CD4-positive, CD25-positive, alpha-beta regulatory T cell (primary cell): Measurements from ENCODE around the gene STEAP1. TPM values are rescaled to one million over a fixed set of nuclear protein-coding genes. Genes with fewer than 3 reads are reported as not detected.

Source experiments
- ATAC-seq, 2 donors: fragments of 150-1000 bp; cut with Tn5 transposase; one replicate each; pipeline ENCODE4 v1.10.0; 2021; ENCODE audit warnings: low read depth in 2 of 2, moderate number of reproducible peaks in 2 of 2, moderate library complexity in 1 of 2
- DNase-seq, 3 donors: peaks; one replicate each; pipeline versions ENCODE4 v3.0.0 to v3.0.0-alpha.2; 2012 to 2022; ENCODE audit warnings: mixed read lengths in 1 of 3
- H3K27ac ChIP-seq: one replicate; pipeline ENCODE4 v1.7.0; 2013; ENCODE audit warnings: mild to moderate bottlenecking, low read length; ENCODE audit not compliant: insufficient read depth, poor library complexity, severe bottlenecking
- H3K27me3 ChIP-seq: one replicate; pipeline ENCODE4 v1.7.0; 2013; ENCODE audit warnings: low read length; ENCODE audit not compliant: control insufficient read depth, insufficient read depth
- H3K36me3 ChIP-seq: one replicate; pipeline ENCODE4 v1.7.0; 2013; ENCODE audit warnings: mild to moderate bottlenecking, low read length, moderate library complexity; ENCODE audit not compliant: control insufficient read depth, insufficient read depth
- H3K4me1 ChIP-seq: 2 replicates; pipeline ENCODE4 v1.7.0; 2013; ENCODE audit warnings: mild to moderate bottlenecking, low read length; ENCODE audit not compliant: insufficient read depth, control insufficient read depth, poor library complexity, severe bottlenecking
- H3K4me3 ChIP-seq: one replicate; pipeline ENCODE4 v1.7.0; 2013; ENCODE audit warnings: low read depth, mild to moderate bottlenecking, low read length, moderate library complexity
- H3K9me3 ChIP-seq, 2 experiments: 1 replicate in 1 of 2; 2 replicates in 1 of 2; pipeline ENCODE4 v1.7.0; 2013; ENCODE audit warnings: low read length in 2 of 2, mild to moderate bottlenecking in 1 of 2, moderate library complexity in 1 of 2; ENCODE audit not compliant: control insufficient read depth in 2 of 2
- H3K27ac Mint-ChIP-seq, 3 donors: one replicate each; pipeline ENCODE4 v1.8.0; 2020 to 2022; ENCODE audit warnings: mild to moderate bottlenecking in 3 of 3, mixed read lengths in 3 of 3, moderate library complexity in 2 of 3
- H3K27me3 Mint-ChIP-seq: one replicate; pipeline ENCODE4 v1.8.0; 2022; ENCODE audit warnings: mild to moderate bottlenecking, mixed read lengths
- H3K36me3 Mint-ChIP-seq: one replicate; pipeline ENCODE4 v1.8.0; 2020; ENCODE audit warnings: mixed read lengths
- H3K4me1 Mint-ChIP-seq, 4 donors: one replicate each; pipeline ENCODE4 v1.8.0; 2020 to 2022; ENCODE audit warnings: mixed read lengths in 4 of 4, mild to moderate bottlenecking in 1 of 4
- H3K4me3 Mint-ChIP-seq, 4 donors: one replicate each; pipeline ENCODE4 v1.8.0; 2020 to 2022; ENCODE audit warnings: mild to moderate bottlenecking in 4 of 4, mixed read lengths in 4 of 4, moderate library complexity in 3 of 4
- H3K9me3 Mint-ChIP-seq, 7 donors: one replicate each; pipeline ENCODE4 v1.8.0; 2020 to 2022; ENCODE audit warnings: mixed read lengths in 7 of 7, mild to moderate bottlenecking in 3 of 7, moderate library complexity in 2 of 7
- polyA plus RNA-seq, 4 donors: library from polyadenylated mRNA; unstranded; fragments of 300-500 nt; fragmentation: Illumina TruSeq; gene quantifications; one replicate each; pipeline ENCODE4 v1.2.3, GENCODE V29; 2021
- total RNA-seq: library from RNA; stranded (reverse); gene quantifications from one replicate; pipeline ENCODE4 v1.2.3, GENCODE V29; 2022

The STEAP1 gene
- total and polyA plus RNA-seq, 5 donors from 2014 or later, result not detected

GRCh38 chr7:90166153-90166552 is 11.9 kb downstream of the STEAP1 start:
- Mint-ChIP-seq H3K27me3 (peaks cover 6% of the 10 kb centered on the region), H3K4me3 (no peak overlapping the region), H3K4me1 (no peaks in the 10 kb centered on the region)

GRCh38 chr7:90167361-90167760 is 13.1 kb downstream of the STEAP1 start:
- peaks cover 6% of the 10 kb centered on the region for H3K27me3 Mint-ChIP-seq
- Histone ChIP-seq H3K9me3 (no peaks in the 10 kb centered on the region), H3K4me3 (no peak overlapping the region), H3K4me1 (no peaks in the 10 kb centered on the region), H3K36me3 (no peaks in the 10 kb centered on the region), H3K27ac (no peak overlapping the region), H3K27me3 (no peaks in the 10 kb centered on the region)
- H3K4me1 Mint-ChIP-seq, result no peaks in the 10 kb centered on the region
- H3K4me3 Mint-ChIP-seq, result no peak overlapping the region
- H3K36me3 Mint-ChIP-seq, result no peaks in the 10 kb centered on the region
- ATAC-seq (no peak), DNase-seq (no peak)
- no peak overlapping the region for H3K27ac Mint-ChIP-seq
- H3K9me3 Mint-ChIP-seq, result peaks cover 0 to 10% (median 4%) of the 10 kb centered on the region in 7 donors

More at GRCh38 chr7:90166153-90166552, 11.9 kb downstream of the STEAP1 start:
- ATAC-seq (no peak), DNase-seq (no peak)
- no peak overlapping the region for H3K27ac ChIP-seq
- no peaks in the 10 kb centered on the region for H3K4me1 ChIP-seq
- H3K36me3 Mint-ChIP-seq, result no peaks in the 10 kb centered on the region
- H3K27me3 ChIP-seq, result no peaks in the 10 kb centered on the region
- H3K9me3 Mint-ChIP-seq, result peaks cover 0 to 6% (median 2%) of the 10 kb centered on the region in 7 donors
- no peaks in the 10 kb centered on the region for H3K9me3 ChIP-seq
- H3K27ac Mint-ChIP-seq, result no peak overlapping the region
- no peaks in the 10 kb centered on the region for H3K36me3 ChIP-seq
- H3K4me3 ChIP-seq, result no peak overlapping the region

DNA sequence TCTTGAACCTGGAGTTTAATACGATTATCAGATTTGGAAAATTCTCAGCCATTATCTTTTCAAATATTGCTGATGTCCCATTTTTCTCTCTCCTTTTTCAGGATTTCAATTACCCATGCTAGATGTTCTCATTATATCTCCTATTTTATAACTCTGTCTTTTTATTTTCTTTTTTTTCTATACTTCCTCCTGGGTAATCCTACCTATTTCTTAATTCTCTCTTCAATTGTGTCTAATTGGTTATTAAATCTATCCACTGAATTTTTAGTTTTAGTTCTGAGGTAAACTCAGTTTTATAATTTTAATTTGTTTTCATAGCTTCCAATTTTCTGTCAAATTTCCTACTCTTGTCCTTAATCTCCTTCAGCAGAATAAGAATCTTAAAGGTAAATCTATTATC is 15.6 kb downstream of the STEAP1 start:
- peaks cover 6% of the 10 kb centered on the region for H3K27me3 Mint-ChIP-seq
- H3K4me3 Mint-ChIP-seq, result no peak overlapping the region
- no peaks in the 10 kb centered on the region for H3K4me1 Mint-ChIP-seq
- no peaks in the 10 kb centered on the region for H3K36me3 Mint-ChIP-seq
- Histone ChIP-seq H3K4me3 (no peak overlapping the region), H3K4me1 (no peaks in the 10 kb centered on the region), H3K9me3 (no peaks in the 10 kb centered on the region), H3K27ac (no peak overlapping the region), H3K36me3 (no peaks in the 10 kb centered on the region), H3K27me3 (no peaks in the 10 kb centered on the region)
- peaks cover 0 to 12% (median 4%) of the 10 kb centered on the region in 7 donors for H3K9me3 Mint-ChIP-seq
- DNase-seq (no peak), ATAC-seq (no peak)
- no peak overlapping the region for H3K27ac Mint-ChIP-seq

- no peak overlapping the region for H3K4me3 ChIP-seq
- no peak overlapping the region for H3K27ac ChIP-seq
- DNase-seq, result no peak
- H3K36me3 Mint-ChIP-seq, result no peaks in the 10 kb centered on the region
- no peaks in the 10 kb centered on the region for H3K4me1 ChIP-seq
- no peak overlapping the region for H3K4me3 Mint-ChIP-seq
- H3K9me3 ChIP-seq, result no peaks in the 10 kb centered on the region
- H3K4me1 Mint-ChIP-seq, result no peaks in the 10 kb centered on the region
- ATAC-seq, result no peak
- peaks cover 0 to 12% (median 4%) of the 10 kb centered on the region in 7 donors for H3K9me3 Mint-ChIP-seq
- H3K27me3 Mint-ChIP-seq, result peaks cover 6% of the 10 kb centered on the region
- H3K27me3 ChIP-seq, result no peaks in the 10 kb centered on the region
- H3K36me3 ChIP-seq, result no peaks in the 10 kb centered on the region
- H3K27ac Mint-ChIP-seq, result no peak overlapping the region
These were observed 17.9 kb downstream of the STEAP1 start for GRCh38 chr7:90172121-90172520.

DNA sequence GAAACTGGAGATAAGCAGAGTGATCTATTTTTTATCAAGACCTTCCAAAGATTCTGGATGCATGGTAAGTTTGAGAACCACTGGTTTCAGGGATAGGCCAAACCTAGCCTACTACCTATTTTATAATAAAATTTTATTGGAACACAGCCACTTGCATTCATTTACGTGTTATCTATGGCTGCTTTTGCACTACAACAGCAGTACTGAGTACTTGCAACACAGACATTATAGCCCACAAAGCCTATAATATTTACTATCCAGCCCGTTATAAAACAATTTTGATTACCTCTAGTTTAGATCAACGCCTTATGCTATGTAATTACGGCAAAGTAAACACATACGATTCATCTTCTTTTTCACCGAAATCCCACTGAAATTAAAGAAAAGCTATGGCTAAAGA is 18.4 kb downstream of the STEAP1 start:
- Mint-ChIP-seq H3K27ac (no peak overlapping the region), H3K36me3 (no peaks in the 10 kb centered on the region)
- H3K4me1 ChIP-seq, result no peaks in the 10 kb centered on the region

DNA sequence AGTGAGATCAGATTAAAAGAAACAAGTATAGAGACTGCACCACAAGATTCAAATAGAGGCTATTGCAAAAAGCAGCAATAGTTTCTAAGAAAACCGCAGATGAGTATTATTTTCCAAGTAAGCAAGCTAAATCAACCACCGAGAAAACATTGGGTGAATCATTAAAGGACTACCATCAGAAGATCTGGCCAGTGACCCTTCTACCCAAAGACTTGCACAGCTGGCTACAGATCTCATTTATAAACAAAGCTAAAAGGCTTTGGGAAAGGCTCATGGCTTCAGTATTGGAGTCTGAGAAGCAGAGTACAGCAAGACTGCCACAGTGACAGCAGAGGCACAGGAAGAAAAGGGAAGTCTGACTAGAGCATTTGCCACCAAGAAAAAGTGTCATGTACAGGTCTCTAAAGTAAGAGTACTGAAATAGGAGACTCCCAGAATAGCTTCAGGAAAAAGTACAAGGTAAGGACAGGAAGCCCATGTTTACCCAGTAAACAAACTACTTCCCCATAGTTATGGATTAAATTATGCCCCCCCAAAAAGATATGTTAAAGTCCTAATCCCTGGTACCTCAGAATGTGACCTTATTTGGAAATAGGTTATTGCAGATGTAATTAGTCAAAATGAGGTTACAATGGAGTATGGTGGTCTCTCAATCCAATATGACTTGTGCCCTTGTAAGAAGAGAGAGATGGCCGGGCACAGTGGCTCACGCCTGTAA is 19.0 kb downstream of the STEAP1 start:
- no peaks in the 10 kb centered on the region for H3K4me1 ChIP-seq
- Mint-ChIP-seq H3K9me3 (peaks cover 0 to 12% (median 4%) of the 10 kb centered on the region in 7 donors), H3K4me3 (no peak overlapping the region), H3K4me1 (no peaks in the 10 kb centered on the region), H3K27me3 (peaks cover 6% of the 10 kb centered on the region), H3K27ac (no peak overlapping the region), H3K36me3 (no peaks in the 10 kb centered on the region)
- H3K4me3 ChIP-seq, result no peak overlapping the region
- H3K27ac ChIP-seq, result no peak overlapping the region
- no peaks in the 10 kb centered on the region for H3K36me3 ChIP-seq
- DNase-seq, result no peak
- H3K27me3 ChIP-seq, result no peaks in the 10 kb centered on the region
- no peak for ATAC-seq
- no peaks in the 10 kb centered on the region for H3K9me3 ChIP-seq

More for the DNA sequence above, 18.4 kb downstream of the STEAP1 start:
- Histone ChIP-seq H3K27ac (no peak overlapping the region), H3K4me3 (no peak overlapping the region), H3K36me3 (no peaks in the 10 kb centered on the region), H3K9me3 (no peaks in the 10 kb centered on the region), H3K27me3 (no peaks in the 10 kb centered on the region)
- Mint-ChIP-seq H3K27me3 (peaks cover 6% of the 10 kb centered on the region), H3K4me3 (no peak overlapping the region), H3K4me1 (no peaks in the 10 kb centered on the region), H3K9me3 (peaks cover 0 to 12% (median 4%) of the 10 kb centered on the region in 7 donors)
- ATAC-seq (no peak), DNase-seq (no peak)

GRCh38 chr7:90175667-90176066 is 21.4 kb downstream of the STEAP1 start:
- H3K27me3 Mint-ChIP-seq, result peaks cover 3% of the 10 kb centered on the region
- no peak for ATAC-seq
- no peak overlapping the region for H3K4me3 Mint-ChIP-seq

DNA sequence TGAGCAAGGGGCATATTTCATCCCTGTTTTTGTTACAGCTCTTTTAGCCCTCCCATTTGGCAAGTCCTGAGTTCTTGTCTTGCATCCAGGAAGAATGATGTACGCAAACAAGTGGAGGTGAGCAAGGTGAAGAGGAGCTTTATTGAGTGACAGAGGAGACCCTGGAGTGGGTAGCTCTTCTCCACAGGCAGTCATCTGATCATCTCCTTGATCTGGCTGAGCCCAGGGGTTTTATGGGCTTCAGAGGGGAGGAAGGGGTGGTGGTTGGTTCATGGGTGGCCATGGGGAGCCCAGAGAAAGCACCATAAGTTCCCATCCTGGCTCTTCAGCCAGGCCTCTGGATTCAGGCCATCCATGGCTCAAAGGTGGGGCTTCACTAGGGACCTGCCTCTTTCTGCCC is 21.9 kb downstream of the STEAP1 start:
- Histone ChIP-seq H3K4me3 (no peak overlapping the region), H3K4me1 (no peaks in the 10 kb centered on the region), H3K36me3 (no peaks in the 10 kb centered on the region), H3K27me3 (no peaks in the 10 kb centered on the region), H3K27ac (no peak overlapping the region), H3K9me3 (no peaks in the 10 kb centered on the region)
- Mint-ChIP-seq H3K27me3 (no peaks in the 10 kb centered on the region), H3K36me3 (no peaks in the 10 kb centered on the region), H3K27ac (no peak overlapping the region), H3K4me1 (peaks cover 0 to 3% (median 1%) of the 10 kb centered on the region in 4 donors), H3K4me3 (no peak overlapping the region), H3K9me3 (peaks cover 0 to 10% (median 0%) of the 10 kb centered on the region in 7 donors)
- DNase-seq (no peak), ATAC-seq (no peak)

More at GRCh38 chr7:90175667-90176066, 21.4 kb downstream of the STEAP1 start:
- Mint-ChIP-seq H3K27ac (no peak overlapping the region), H3K4me1 (peaks cover 0 to 3% (median 1%) of the 10 kb centered on the region in 4 donors), H3K9me3 (peaks cover 0 to 10% (median 0%) of the 10 kb centered on the region in 7 donors), H3K36me3 (no peaks in the 10 kb centered on the region)
- H3K27ac ChIP-seq, result no peak overlapping the region
- no peaks in the 10 kb centered on the region for H3K9me3 ChIP-seq
- H3K4me1 ChIP-seq, result no peaks in the 10 kb centered on the region
- H3K4me3 ChIP-seq, result no peak overlapping the region
- no peaks in the 10 kb centered on the region for H3K27me3 ChIP-seq
- no peaks in the 10 kb centered on the region for H3K36me3 ChIP-seq
- DNase-seq, result no peak
